GM08714 (cell line): Measurements from ENCODE around the gene FAM98C.

ENCODE experiments used
- H3K4me3 ChIP-seq: fragments of 200-500 bp; sonication (Bioruptor generic); 2 replicates; pipeline ENCODE4 v1.5.1; 2014; ENCODE audit warnings: mild to moderate bottlenecking, low read length, inconsistent platforms
- ZNF274 ChIP-seq: IDR thresholded peaks from 2 replicates; pipeline ENCODE4 v1.6.1; 2012; ENCODE audit warnings: mild to moderate bottlenecking, low read depth, low read length

FAM98C gene

DNA sequence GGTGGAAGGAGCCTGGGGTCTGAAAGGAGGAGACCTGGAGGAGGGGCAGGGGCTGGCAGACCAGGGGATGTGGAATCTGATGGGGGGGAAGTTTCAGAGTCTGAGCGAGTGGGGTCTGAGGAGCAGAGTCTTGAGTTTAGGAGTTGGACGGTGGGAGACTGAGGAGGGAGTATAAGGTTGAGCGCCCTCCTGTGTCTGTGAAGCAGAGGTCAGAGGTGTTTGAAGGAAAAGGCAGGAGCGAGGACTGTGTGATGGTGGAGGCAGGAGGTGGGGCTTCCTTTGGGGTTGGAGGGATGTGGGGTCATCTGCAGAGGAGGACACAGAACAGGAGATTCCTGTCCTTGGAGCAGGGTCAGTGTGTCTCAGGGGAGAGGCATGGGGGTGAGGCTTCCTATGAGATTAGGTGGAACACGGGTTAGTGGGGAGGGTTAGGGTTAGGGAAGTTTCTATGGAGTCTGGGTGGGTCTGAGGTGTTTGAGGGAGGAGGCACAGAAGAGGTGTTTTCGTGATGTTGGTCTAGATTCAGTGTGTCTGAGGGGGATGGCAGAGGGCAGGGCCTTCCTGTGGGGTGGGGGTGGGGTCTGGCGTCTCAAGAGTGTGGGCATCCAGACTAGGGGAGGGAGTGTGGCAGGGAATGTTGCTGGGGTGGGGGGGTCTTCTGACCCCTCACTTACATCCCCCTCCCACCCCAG is 38.9 kb downstream of the FAM98C start:
- no peak for TF ChIP-seq ZNF274
- H3K4me3 ChIP-seq, result no peak overlapping the region

DNA sequence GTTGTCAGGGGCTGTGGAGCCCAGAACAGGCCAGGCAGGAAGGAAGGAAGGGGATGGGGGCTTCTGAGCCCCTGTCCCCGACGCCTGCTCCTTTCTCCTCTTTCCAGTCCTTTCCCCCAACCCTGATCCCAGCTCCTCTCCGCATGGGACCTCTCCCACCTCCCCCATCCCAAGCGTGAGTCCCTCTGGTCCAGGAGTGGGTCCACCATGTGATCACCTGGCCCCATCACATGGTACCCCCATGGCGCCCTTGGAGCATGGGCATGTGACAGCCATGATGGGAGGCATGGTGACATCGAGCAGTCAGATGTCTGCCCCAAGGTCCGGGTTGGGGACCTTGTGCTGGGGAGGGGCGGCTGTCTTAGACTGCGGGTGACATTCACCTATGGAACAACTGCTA is 39.8 kb downstream of the FAM98C start:
- H3K4me3 ChIP-seq, result no peak overlapping the region

DNA sequence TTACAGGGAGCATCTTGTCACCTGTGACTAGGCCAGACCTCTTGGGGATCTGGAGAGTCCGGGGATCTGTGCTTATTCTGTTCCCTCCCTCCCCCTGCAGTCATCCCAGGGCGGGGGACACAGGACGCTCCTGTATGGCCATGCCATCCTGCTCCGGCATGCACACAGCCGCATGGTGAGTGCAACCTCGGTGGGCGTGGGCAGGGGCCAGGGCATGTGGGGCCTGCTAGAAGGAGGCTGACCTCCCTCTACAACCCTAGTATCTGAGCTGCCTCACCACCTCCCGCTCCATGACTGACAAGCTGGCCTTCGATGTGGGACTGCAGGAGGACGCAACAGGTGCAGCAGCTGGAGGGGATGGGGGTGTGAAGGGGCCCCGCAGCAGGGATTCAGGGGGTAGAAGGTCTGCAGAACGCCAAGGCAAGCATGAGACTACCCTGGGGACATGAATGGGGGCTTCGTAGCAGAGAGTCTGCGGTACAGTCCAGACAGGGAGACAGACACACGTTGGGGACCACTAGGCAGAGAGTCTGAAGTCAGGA is 40.6 kb downstream of the FAM98C start:
- no peak for TF ChIP-seq ZNF274
- H3K4me3 ChIP-seq, result no peak overlapping the region

More for the DNA sequence above, 39.8 kb downstream of the FAM98C start:
- TF ChIP-seq ZNF274, result no peak

GRCh38 chr19:38444026-38444425 is 41.1 kb downstream of the FAM98C start:
- no peak overlapping the region for H3K4me3 ChIP-seq
- TF ChIP-seq ZNF274, result no peak

- no peak overlapping the region for H3K4me3 ChIP-seq
- no peak for TF ChIP-seq ZNF274
Measured at GRCh38 chr19:38445362-38445761, 42.5 kb downstream of the FAM98C start.

- H3K4me3 ChIP-seq, result no peak overlapping the region
- TF ChIP-seq ZNF274, result no peak
Measured at GRCh38 chr19:38448225-38448624, 45.3 kb downstream of the FAM98C start.

DNA sequence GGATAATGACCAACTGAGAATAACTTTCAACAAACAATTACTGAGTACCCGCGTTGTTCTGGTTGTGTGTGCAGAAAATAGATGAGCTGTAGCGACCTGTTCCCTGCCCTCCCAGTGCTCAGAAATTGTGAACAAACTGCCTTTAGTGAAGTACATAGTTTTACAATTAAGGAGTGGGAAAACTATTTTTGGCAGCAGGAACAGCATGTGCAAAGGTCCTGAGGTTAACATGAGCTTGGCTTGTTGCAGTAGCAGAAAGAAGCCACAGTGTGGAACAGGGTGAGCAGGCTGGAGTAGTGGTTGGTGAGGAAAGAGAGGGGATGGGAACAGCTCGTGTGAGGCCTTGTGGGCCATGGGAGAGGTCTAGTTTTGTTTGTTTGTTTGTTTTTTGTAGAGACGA is 46.6 kb downstream of the FAM98C start:
- no peak overlapping the region for H3K4me3 ChIP-seq
- no peak for TF ChIP-seq ZNF274

- H3K4me3 ChIP-seq, result no peak overlapping the region
- no peak for TF ChIP-seq ZNF274
Measured at GRCh38 chr19:38451036-38451435, 48.1 kb downstream of the FAM98C start.

DNA sequence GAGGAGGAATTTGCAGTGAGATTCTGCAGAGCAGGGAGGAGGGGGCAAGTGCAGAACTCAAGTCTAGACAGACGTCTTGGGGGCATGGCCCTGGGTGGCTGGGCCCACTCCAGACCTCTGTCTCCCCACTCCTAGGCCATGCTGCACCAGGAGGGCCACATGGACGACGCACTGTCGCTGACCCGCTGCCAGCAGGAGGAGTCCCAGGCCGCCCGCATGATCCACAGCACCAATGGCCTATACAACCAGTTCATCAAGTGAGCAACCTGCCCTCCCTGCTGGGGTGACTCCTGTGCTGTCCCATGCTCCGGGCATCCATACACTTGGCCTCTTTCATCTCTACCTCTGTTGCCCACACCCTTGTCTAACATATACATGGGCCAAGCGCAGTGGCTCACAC is 48.7 kb downstream of the FAM98C start:
- H3K4me3 ChIP-seq, result no peak overlapping the region
- no peak for TF ChIP-seq ZNF274

DNA sequence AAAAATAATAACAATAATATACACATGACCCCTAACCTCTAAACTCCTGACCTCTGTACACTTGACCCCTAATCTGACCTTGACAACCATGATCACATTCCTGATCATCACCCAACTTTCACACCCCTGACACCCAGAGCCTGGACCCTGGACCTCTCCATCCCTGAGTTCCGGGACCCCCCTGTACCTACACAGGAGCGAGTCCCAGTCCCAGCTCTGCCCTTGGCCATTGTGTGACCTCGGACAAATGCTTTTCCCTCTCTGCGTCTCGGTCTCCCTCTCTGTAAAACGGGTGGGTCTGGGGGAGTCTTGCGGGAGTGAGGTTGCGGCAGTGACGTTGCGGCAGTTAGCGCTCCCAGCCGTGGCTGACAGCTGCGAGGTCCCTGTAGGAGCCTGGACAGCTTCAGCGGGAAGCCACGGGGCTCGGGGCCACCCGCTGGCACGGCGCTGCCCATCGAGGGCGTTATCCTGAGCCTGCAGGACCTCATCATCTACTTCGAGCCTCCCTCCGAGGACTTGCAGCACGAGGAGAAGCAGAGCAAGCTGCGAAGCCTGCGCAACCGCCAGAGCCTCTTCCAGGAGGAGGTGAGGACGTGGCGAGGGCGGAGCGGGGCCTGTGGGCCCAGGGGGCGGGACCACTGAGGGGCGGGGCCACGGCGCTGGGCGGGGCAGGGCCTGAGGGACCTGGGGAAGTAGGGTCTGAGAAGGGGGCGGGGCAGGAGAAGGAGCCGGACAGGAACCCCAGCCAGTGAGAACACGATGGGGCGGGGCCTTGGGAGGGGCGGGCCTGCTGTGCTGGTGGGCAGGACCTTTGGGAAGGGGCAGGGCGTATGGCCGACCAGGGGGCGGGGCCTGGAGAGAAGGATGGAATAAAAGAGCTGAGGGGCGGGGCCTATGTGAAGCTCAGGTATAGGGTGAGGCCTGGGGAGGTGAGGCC is 49.8 kb downstream of the FAM98C start:
- no peak overlapping the region for H3K4me3 ChIP-seq
- TF ChIP-seq ZNF274, result no peak

GRCh38 chr19:38453596-38453995 is 50.7 kb downstream of the FAM98C start:
- H3K4me3 ChIP-seq, result no peak overlapping the region
- no peak for TF ChIP-seq ZNF274

GRCh38 chr19:38455031-38455430 is 52.1 kb downstream of the FAM98C start:
- no peak overlapping the region for H3K4me3 ChIP-seq
- no peak for TF ChIP-seq ZNF274

DNA sequence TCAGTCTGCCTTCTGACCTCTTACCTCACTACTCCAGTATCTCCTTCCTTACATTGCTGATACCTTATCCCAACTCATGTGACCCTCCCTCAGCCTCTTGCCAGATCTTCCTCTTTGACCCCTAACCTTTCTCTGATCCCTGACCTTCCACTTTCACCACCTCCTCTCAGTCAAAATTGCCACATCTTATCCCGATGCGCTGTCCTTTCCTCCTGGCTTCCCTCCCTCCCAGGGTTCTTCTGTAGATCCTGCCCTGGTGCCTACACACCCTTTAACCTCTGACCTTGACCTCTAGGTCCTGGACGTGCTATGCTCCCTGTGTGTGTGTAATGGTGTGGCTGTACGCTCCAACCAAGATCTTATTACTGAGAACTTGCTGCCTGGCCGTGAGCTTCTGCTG is 54.3 kb downstream of the FAM98C start:
- H3K4me3 ChIP-seq, result no peak overlapping the region
- no peak for TF ChIP-seq ZNF274

GRCh38 chr19:38457690-38458405 is 55.0 kb downstream of the FAM98C start:
- TF ChIP-seq ZNF274, result no peak
- H3K4me3 ChIP-seq, result no peak overlapping the region
